ENCODE measurements around the gene ATF1. TPM values are rescaled to one million over a fixed set of nuclear protein-coding genes. Genes with fewer than 3 reads are reported as not detected.
A peak's percentile ranks its signal among the peaks of the same experiment; 100 is the strongest.

Gene ATF1
- total RNA-seq, 3 donors from 2014 or later (not counting 1 experiment from before 2014, with no cell fraction given) = 20.1 to 36.8 (median 23.1) TPM

GRCh38 chr12:50733706-50734105 is 30.2 kb upstream of the ATF1 start:
- no peaks in the 10 kb centered on the region for H3K4me1 ChIP-seq (ENCODE audit: control insufficient read depth, insufficient read depth, low read length)
- Mint-ChIP-seq H3K4me1 (no peaks in the 10 kb centered on the region), H3K27ac (no peak overlapping the region), H3K9me3 (no peaks in the 10 kb centered on the region), H3K4me3 (no peak overlapping the region), H3K36me3 (peaks cover 13% of the 10 kb centered on the region), H3K27me3 (ENCODE audit: low read depth in 2 of 2) (no peaks in the 10 kb centered on the region)
- WGBS (ENCODE audit: insufficient coverage) = 96% methylated on average over 3 of the region's 3 CpGs
- H3K27me3 ChIP-seq (ENCODE audit: control insufficient read depth, insufficient read depth, low read length) = no peaks in the 10 kb centered on the region
- no peak for TF ChIP-seq CTCF (IDR thresholded peaks at IDR 0.05)
- no peak for DNase-seq
- ATAC-seq = no peak
- intact Hi-C loops (cut with micrococcal nuclease) = loop anchor here (10.0 kb wide), 1 partner anchor 229 kb away; the partner anchor contains the start of gene DIP2B
- H3K36me3 ChIP-seq (ENCODE audit: control insufficient read depth, insufficient read depth, low read length) = peaks cover 59% of the 10 kb centered on the region
- H3K9me3 ChIP-seq (ENCODE audit: control insufficient read depth, insufficient read depth, low read length) = no peaks in the 10 kb centered on the region
- no peak overlapping the region for H3K27ac ChIP-seq (ENCODE audit: low read length)
- no peak overlapping the region for H3K4me3 ChIP-seq (ENCODE audit: low read length)

GRCh38 chr12:50734409-50735263 is 29.3 kb upstream of the ATF1 start:
- Mint-ChIP-seq H3K27ac (no peak overlapping the region), H3K4me1 (no peaks in the 10 kb centered on the region), H3K27me3 (ENCODE audit: low read depth in 2 of 2) (no peaks in the 10 kb centered on the region), H3K4me3 (no peak overlapping the region), H3K9me3 (no peaks in the 10 kb centered on the region), H3K36me3 (peaks cover 22% of the 10 kb centered on the region)
- no peaks in the 10 kb centered on the region for H3K9me3 ChIP-seq (ENCODE audit: control insufficient read depth, insufficient read depth, low read length)
- no peak overlapping the region for H3K4me3 ChIP-seq (ENCODE audit: low read length)
- 76% methylated on average over 8 of the region's 10 CpGs for WGBS (ENCODE audit: insufficient coverage)
- ATAC-seq (peak in 2 of 3 donors; percentile 48 to 52), DNase-seq (peak in 1 of 2 donors; percentile 44)
- no peaks in the 10 kb centered on the region for H3K27me3 ChIP-seq (ENCODE audit: control insufficient read depth, insufficient read depth, low read length)
- no peaks in the 10 kb centered on the region for H3K4me1 ChIP-seq (ENCODE audit: control insufficient read depth, insufficient read depth, low read length)
- peaks cover 62% of the 10 kb centered on the region for H3K36me3 ChIP-seq (ENCODE audit: control insufficient read depth, insufficient read depth, low read length)
- TF ChIP-seq CTCF (IDR thresholded peaks at IDR 0.05) = peak; percentile 39
- H3K27ac ChIP-seq (ENCODE audit: low read length) = no peak overlapping the region
- intact Hi-C loops (cut with micrococcal nuclease) = loop anchor here (10.0 kb wide), 1 partner anchor 230 kb away; the partner anchor contains the start of gene DIP2B

GRCh38 chr12:50739611-50740010 is 24.3 kb upstream of the ATF1 start:
- H3K9me3 ChIP-seq (ENCODE audit: control insufficient read depth, insufficient read depth, low read length) = no peaks in the 10 kb centered on the region
- no peaks in the 10 kb centered on the region for H3K4me1 ChIP-seq (ENCODE audit: control insufficient read depth, insufficient read depth, low read length)
- DNase-seq (no peak), ATAC-seq (no peak)
- H3K4me1 Mint-ChIP-seq = no peaks in the 10 kb centered on the region
- H3K4me3 Mint-ChIP-seq = no peak overlapping the region
- no peak overlapping the region for H3K27ac ChIP-seq (ENCODE audit: low read length)
- H3K27ac Mint-ChIP-seq = no peak overlapping the region
- WGBS (ENCODE audit: insufficient coverage) = 94% methylated on average over 7 of the region's 7 CpGs
- peaks cover 30% of the 10 kb centered on the region for H3K36me3 Mint-ChIP-seq
- peaks cover 66% of the 10 kb centered on the region for H3K36me3 ChIP-seq (ENCODE audit: control insufficient read depth, insufficient read depth, low read length)
- H3K27me3 Mint-ChIP-seq (ENCODE audit: low read depth in 2 of 2) = no peaks in the 10 kb centered on the region
- H3K27me3 ChIP-seq (ENCODE audit: control insufficient read depth, insufficient read depth, low read length) = no peaks in the 10 kb centered on the region
- no peak for TF ChIP-seq CTCF (IDR thresholded peaks at IDR 0.05)
- H3K9me3 Mint-ChIP-seq = no peaks in the 10 kb centered on the region
- no peak overlapping the region for H3K4me3 ChIP-seq (ENCODE audit: low read length)
- intact Hi-C loops (cut with micrococcal nuclease) = loop anchor here (10.0 kb wide), 1 partner anchor 235 kb away; the partner anchor contains the start of gene DIP2B
